HFFc6 (cell line): ENCODE results near the gene LYPLA2. TPM values are rescaled to one million over a fixed set of nuclear protein-coding genes. Genes with fewer than 3 reads are reported as not detected.
"Not testable (repeated sequence)": the region's sequence is repeated elsewhere in the genome, so short reads cannot be mapped to it uniquely, and the experiment has no call there.

ENCODE experiments used
- DNase-seq: peaks from one replicate; pipeline ENCODE4 v3.0.0-alpha.2; 2018
- H3K27ac Mint-ChIP-seq: 2 replicates; pipeline ENCODE4 v1.8.0; 2020; ENCODE audit warnings: mild to moderate bottlenecking, mixed read lengths
- H3K27me3 Mint-ChIP-seq: 2 replicates; pipeline ENCODE4 v1.8.0; 2021; ENCODE audit warnings: mild to moderate bottlenecking, moderate library complexity, mixed read lengths; ENCODE audit not compliant: insufficient read depth
- H3K36me3 Mint-ChIP-seq: 2 replicates; pipeline ENCODE4 v1.8.0; 2021; ENCODE audit warnings: low read depth, mixed read lengths
- H3K4me1 Mint-ChIP-seq: 2 replicates; pipeline ENCODE4 v1.8.0; 2020; ENCODE audit warnings: low read depth, mixed read lengths
- H3K4me3 Mint-ChIP-seq: 2 replicates; pipeline ENCODE4 v1.8.0; 2020; ENCODE audit warnings: mild to moderate bottlenecking, moderate library complexity, mixed read lengths
- H3K9me3 Mint-ChIP-seq: 2 replicates; pipeline ENCODE4 v1.8.0; 2020; ENCODE audit warnings: mild to moderate bottlenecking, mixed read lengths
- CTCF ChIP-seq: fragments of 200-600 bp; sonication (generic); IDR thresholded peaks from 2 replicates; pipeline ENCODE4 v1.5.0; 2021; ENCODE audit warnings: antibody characterized with exemption, mild to moderate bottlenecking
- total RNA-seq, 6 experiments: library from RNA; stranded (reverse); fragmentation: NEBNext Ultra II Directional; extraction: Animal tissue kit (Norgen Biotek cat#: 25700); gene quantifications; 2 replicates in 1 of 6; 3 replicates in 5 of 6; pipeline ENCODE4 v1.2.3, GENCODE V29; 2021

LYPLA2 gene
- total RNA-seq, 6 experiments from 2014 or later: 55.7 to 65.0 (median 59.8) TPM

GRCh38 chr1:23772854-23773242, 18.1 kb upstream of the LYPLA2 start:
- no peak for DNase-seq
- H3K4me3 Mint-ChIP-seq: no peak overlapping the region
- no peak overlapping the region for H3K27ac Mint-ChIP-seq

GRCh38 chr1:23774174-23774880, 16.6 kb upstream of the LYPLA2 start:
- Mint-ChIP-seq H3K4me3 (no peak overlapping the region), H3K27me3 (peaks cover 4% of the 10 kb centered on the region), H3K36me3 (no peaks in the 10 kb centered on the region), H3K4me1 (peaks cover 20% of the 10 kb centered on the region), H3K9me3 (no peaks in the 10 kb centered on the region), H3K27ac (no peak overlapping the region)
- no peak for TF ChIP-seq CTCF
- DNase-seq: no peak

More at GRCh38 chr1:23772854-23773242, 18.1 kb upstream of the LYPLA2 start:
- Mint-ChIP-seq H3K36me3 (no peaks in the 10 kb centered on the region), H3K4me1 (peaks cover 15% of the 10 kb centered on the region), H3K9me3 (no peaks in the 10 kb centered on the region), H3K27me3 (peaks cover 4% of the 10 kb centered on the region)
- TF ChIP-seq CTCF: no peak

GRCh38 chr1:23776217-23776616, 14.7 kb upstream of the LYPLA2 start:
- Mint-ChIP-seq H3K9me3 (no peaks in the 10 kb centered on the region), H3K27ac (no peak overlapping the region), H3K4me1 (peaks cover 32% of the 10 kb centered on the region), H3K27me3 (peaks cover 2% of the 10 kb centered on the region; the same call in 1 of the 2 replicates), H3K36me3 (no peaks in the 10 kb centered on the region), H3K4me3 (no peak overlapping the region)
- no peak for DNase-seq
- no peak for TF ChIP-seq CTCF

- H3K27me3 Mint-ChIP-seq: no peaks in the 10 kb centered on the region
- no peaks in the 10 kb centered on the region for H3K9me3 Mint-ChIP-seq
- no peak for TF ChIP-seq CTCF
- DNase-seq: peak; percentile 69
- peak within 1 kb of the TSS; percentile 98 for H3K4me3 Mint-ChIP-seq
- H3K36me3 Mint-ChIP-seq: no peaks in the 10 kb centered on the region
- peaks cover 21% of the 10 kb centered on the region for H3K4me1 Mint-ChIP-seq
- H3K27ac Mint-ChIP-seq: peak within 1 kb of the TSS; percentile 98
Measured at GRCh38 chr1:23777979-23778814, 12.7 kb upstream of the LYPLA2 start, which contains the start of gene PITHD1. Gene PITHD1, plus strand, starts transcription at chr1:23778418. Its CDS starts 98 bp downstream, at chr1:23778516.

- peaks cover 4% of the 10 kb centered on the region; the same call in 1 of the 2 replicates for H3K36me3 Mint-ChIP-seq
- peak overlapping the region; percentile 98 for H3K4me3 Mint-ChIP-seq
- H3K4me1 Mint-ChIP-seq: peaks cover 21% of the 10 kb centered on the region
- no peak for TF ChIP-seq CTCF
- H3K9me3 Mint-ChIP-seq: no peaks in the 10 kb centered on the region
- peak; percentile 62 for DNase-seq
- peak overlapping the region; percentile 87 for H3K27ac Mint-ChIP-seq
- H3K27me3 Mint-ChIP-seq: no peaks in the 10 kb centered on the region
Measured at GRCh38 chr1:23779826-23780371, 11.0 kb upstream of the LYPLA2 start.

GRCh38 chr1:23783141-23783540, 7.8 kb upstream of the LYPLA2 start:
- Mint-ChIP-seq H3K4me1 (peaks cover 25% of the 10 kb centered on the region), H3K36me3 (peaks cover 30% of the 10 kb centered on the region)
- not testable (repeated sequence) for H3K27ac Mint-ChIP-seq, H3K4me3 Mint-ChIP-seq, H3K9me3 Mint-ChIP-seq, H3K27me3 Mint-ChIP-seq, DNase-seq
